Stimulated activated CD8-positive, alpha-beta memory T cell treated with anti-CD3 and anti-CD28 coated beads, Interleukin-2, amount 100 ng/mL, for 1 hour (primary cell): ENCODE data around the gene PMF1.

Experiments used
- DNase-seq, 2 donors: peaks; one replicate each; pipeline ENCODE4 v3.0.0-alpha.2; 2020; ENCODE audit warnings: low read depth in 2 of 2

The PMF1 gene

GRCh38 chr1:156236164-156236563, 23.4 kb downstream of the PMF1 start:
- DNase-seq = no peak

DNA sequence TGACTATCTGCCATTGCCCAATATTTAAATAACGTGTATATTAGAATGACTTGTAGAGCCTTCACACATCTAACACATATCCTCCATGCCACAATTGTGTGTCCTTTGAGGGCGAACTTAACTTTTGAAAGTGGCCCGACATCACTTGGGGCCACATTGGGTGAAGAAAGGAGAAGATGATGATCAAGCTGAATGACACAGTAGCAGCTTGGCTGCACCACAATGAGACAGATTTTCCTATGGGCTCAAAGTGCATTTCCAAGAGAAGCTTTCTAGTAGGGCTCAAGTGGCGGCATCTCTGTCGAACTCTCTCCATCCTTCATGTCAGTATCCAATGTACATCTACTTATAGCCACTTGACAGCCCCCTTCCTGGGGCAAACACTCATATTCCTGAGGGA, 25.4 kb downstream of the PMF1 start:
- DNase-seq = no peak

- DNase-seq = no peak
Measured at GRCh38 chr1:156241311-156241811, 28.6 kb downstream of the PMF1 start.

- DNase-seq = no peak
Measured at GRCh38 chr1:156241926-156242325, 29.1 kb downstream of the PMF1 start, which contains the start of gene BGLAP. Gene BGLAP, plus strand, starts transcription at chr1:156242184. Its CDS starts 48 bp downstream, at chr1:156242232.

DNA sequence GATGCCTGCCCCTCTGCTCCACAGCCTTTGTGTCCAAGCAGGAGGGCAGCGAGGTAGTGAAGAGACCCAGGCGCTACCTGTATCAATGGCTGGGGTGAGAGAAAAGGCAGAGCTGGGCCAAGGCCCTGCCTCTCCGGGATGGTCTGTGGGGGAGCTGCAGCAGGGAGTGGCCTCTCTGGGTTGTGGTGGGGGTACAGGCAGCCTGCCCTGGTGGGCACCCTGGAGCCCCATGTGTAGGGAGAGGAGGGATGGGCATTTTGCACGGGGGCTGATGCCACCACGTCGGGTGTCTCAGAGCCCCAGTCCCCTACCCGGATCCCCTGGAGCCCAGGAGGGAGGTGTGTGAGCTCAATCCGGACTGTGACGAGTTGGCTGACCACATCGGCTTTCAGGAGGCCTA, 29.9 kb downstream of the PMF1 start:
- DNase-seq = no peak

- no peak for DNase-seq
Measured at GRCh38 chr1:156244126-156244525, 31.3 kb downstream of the PMF1 start.

- DNase-seq = no peak
Measured at GRCh38 chr1:156244712-156245111, 31.9 kb downstream of the PMF1 start.

DNA sequence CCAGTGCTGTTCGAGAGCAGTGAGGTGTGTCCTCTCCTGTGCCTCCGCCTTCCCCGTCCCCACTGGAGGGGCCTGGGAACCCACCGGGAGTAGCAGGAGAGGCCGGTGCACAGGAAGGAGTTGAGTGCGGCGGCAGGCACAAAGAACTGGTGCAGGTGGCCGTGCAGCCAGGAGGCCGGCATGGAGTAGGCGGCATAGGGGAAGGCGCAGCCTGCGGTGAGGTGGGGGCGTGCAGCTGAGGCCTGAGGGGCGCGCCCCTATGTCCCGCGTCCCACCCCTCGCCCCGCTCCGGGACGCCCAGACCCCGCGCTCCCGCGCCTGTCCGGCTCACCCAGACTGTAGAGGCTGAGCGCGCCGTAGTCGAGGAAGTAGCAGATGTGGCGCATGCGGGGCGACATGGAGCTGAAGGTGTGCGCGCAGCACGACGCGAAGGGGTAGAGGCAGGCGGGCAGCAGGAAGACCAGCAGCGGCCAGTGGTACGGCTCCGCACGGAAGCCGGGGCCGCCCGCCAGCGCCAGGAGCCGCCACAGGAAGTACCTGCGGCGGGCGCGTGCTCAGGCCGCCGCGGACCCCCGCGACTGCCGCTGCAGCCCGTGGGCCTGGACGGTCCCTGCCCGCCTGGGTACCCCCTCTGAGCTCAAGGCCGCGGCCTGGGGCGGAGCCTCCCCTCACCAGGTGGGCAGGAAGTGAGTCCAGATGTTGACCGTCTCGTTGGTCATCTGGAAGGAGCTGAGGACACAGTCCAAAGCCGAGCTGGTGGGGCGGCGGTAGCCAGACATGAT, 32.8 kb downstream of the PMF1 start:
- DNase-seq = no peak

DNA sequence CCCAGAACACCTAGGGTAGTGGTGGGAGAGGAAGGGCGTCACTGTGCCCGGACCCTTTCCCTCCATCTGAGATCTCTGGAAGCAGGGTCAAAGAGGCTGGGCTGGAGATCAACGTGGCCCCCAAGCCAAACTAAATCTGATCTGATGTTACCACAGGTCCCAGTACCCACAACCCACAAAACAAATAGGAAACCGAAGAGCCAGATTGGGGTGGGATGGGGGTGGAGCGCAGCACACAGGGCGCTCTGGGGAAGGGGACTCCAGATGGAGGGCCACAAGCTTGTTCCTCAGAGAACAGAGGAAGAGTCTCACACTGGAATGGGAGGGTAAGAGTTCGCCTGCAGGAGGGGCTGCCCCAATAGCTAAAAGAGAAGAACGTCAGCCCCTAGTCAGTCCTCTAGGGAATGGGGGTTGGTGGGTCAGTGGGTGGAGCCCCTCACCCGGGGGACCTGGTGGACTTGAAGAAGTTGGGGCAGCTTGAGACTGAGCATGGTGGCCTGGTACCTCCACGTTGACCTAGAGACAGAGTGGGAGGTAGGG, 33.5 kb downstream of the PMF1 start:
- DNase-seq = no peak

DNA sequence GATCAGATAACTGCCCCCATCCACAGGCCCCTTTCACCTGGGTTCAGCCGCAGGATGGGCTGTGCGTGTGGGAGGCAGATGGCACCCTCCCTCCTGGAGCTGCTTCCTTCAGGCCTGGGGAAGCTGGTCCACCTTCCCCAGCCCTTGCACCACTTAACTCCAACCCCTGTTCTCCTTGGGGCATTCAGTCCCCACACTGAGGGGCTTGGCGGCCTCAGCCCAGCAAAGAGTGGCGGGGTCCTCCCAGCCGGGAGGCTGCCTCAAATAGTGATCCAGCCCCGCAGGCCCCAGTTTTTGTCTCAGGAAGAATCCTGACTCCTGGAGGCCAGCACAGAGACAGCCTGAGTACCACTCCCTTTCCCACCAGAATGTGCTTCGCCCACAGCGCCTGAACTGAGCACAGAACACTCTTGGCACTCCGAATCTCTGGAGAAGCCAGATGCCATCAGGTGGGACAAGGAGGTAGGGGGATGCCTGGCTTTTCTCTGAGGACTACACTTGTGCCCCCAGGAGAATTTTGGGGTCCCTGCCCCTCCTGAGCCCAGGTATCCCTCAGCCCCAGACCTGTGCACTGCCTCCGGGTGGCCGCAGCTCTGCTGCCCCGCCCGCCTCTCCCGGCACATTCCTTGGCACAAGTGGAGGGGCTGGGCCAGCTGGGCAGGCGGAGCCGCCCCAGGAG, 34.1 kb downstream of the PMF1 start:
- DNase-seq = no peak

GRCh38 chr1:156247460-156248322, 34.9 kb downstream of the PMF1 start, which contains the start of gene PAQR6:
Gene PAQR6, minus strand, starts transcription at chr1:156248056. Its CDS starts 1,325 bp downstream, at chr1:156246731.
- DNase-seq = no peak

DNA sequence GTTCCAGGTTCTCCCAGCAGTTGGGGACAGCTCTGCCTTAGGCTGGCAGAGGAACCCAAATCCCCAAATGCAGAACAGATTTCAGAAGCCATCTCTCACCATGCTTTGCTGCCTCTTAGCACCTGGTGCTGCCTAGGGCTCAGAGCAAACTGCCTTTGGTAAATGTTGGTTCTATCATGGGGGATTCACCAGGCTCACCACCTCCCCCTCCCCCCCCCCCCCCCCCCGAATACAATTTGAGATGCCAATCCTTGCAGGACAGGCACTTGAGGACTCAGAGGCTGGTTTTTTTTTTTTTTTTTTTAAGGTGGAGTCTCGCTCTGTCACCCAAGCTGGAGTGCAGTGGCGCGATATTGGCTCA, 35.5 kb downstream of the PMF1 start:
- no peak for DNase-seq

DNA sequence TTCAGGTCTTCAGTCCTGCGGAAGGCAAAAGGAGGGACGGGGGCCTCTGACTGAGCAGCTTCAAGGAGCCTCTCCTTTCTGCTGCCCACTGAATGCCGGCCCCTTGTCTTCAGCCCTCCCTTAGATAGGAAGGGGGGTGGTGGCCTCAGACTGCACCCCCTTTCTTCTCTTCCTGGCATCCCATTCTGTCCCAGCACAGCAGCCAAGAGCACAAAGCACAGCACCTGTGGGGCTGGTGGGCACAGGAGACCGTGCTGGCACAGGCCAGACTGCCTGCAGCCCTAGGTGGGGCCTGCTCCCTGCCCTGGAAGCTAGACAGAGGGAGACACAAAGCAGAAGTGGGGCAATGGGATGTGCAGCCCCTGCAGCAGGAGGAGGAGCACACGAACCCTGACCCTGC, 36.8 kb downstream of the PMF1 start:
- DNase-seq = no peak

GRCh38 chr1:156251527-156251926, 38.7 kb downstream of the PMF1 start:
- DNase-seq = no peak

- no peak for DNase-seq
Measured at GRCh38 chr1:156253634-156254033, 40.8 kb downstream of the PMF1 start.

- no peak for DNase-seq
Measured at GRCh38 chr1:156257711-156258110, 44.9 kb downstream of the PMF1 start.

GRCh38 chr1:156258859-156259258, 46.1 kb downstream of the PMF1 start:
- DNase-seq = no peak

- no peak for DNase-seq
Measured at GRCh38 chr1:156259805-156260204, 47.0 kb downstream of the PMF1 start.

GRCh38 chr1:156260896-156261295, 48.1 kb downstream of the PMF1 start:
- no peak for DNase-seq

GRCh38 chr1:156262461-156263287, 49.9 kb downstream of the PMF1 start:
- DNase-seq = no peak

DNA sequence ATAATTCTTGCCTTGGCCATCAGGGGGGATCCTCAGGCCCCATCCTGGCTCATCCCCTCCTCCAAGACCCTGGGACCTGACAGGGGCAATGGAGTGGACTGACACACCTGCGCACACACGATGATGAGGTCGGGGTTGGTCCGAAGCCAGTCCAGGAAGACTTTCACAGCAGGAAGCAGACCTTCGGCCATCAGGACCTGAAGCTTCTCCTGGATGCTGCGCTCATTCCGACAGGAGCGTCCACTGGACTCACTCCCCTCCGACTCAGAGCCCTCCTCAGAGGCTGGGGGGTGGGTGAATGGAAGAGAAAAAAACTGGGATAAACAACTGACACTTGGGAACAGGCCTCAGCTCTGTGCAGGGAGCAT, 50.5 kb downstream of the PMF1 start:
- DNase-seq = no peak
